Esophagus muscularis mucosa (tissue), 4 donors: ENCODE data around the gene NBAS.

Experiments
- EP300 ChIP-seq: sonication (generic); formaldehyde crosslinking; IDR thresholded peaks from one replicate; pipeline ENCODE4 v1.6.1; 2017; ENCODE audit warnings: antibody characterized with exemption
- POLR2A ChIP-seq: fragments of 450-650 bp; IDR thresholded peaks from one replicate; pipeline ENCODE4 v1.6.1; 2017; ENCODE audit warnings: antibody characterized with exemption, moderate library complexity, mild to moderate bottlenecking, low read depth
- TF ChIP-seq, protein P1 (sequence below), 3 experiments: fragments of 200-600 bp in 2 of 3; fragments of 450-650 bp in 1 of 3; sonication (generic) in 2 of 3; IDR thresholded peaks; one replicate each; pipeline ENCODE4 v1.5.1; 2017 to 2019; ENCODE audit warnings: antibody characterized with exemption in 3 of 3, mild to moderate bottlenecking in 2 of 3, moderate library complexity in 1 of 3

DNA sequence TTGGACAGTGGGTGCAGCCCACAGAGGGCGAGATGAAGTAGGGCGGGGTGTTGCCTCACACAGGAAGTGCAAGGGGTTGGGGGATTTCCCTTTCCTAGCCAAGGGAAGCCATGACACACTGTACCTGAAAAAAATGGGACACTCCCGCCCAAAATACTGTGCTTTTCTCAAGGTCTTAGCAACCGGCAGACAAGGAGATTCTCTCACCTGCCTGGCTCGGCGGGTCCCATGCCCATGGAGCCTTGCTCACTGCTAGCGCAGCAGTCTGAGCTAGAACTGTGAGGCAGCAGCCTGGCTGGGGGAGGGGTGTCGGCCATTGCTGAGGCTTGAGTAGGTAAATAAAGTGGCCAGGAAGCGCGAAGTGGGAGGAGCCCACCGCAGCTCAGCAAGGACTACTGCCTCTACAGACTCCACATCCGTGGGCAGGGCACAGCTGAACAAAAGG is 244.7 kb downstream of the NBAS start:
- TF ChIP-seq, protein P1, sequence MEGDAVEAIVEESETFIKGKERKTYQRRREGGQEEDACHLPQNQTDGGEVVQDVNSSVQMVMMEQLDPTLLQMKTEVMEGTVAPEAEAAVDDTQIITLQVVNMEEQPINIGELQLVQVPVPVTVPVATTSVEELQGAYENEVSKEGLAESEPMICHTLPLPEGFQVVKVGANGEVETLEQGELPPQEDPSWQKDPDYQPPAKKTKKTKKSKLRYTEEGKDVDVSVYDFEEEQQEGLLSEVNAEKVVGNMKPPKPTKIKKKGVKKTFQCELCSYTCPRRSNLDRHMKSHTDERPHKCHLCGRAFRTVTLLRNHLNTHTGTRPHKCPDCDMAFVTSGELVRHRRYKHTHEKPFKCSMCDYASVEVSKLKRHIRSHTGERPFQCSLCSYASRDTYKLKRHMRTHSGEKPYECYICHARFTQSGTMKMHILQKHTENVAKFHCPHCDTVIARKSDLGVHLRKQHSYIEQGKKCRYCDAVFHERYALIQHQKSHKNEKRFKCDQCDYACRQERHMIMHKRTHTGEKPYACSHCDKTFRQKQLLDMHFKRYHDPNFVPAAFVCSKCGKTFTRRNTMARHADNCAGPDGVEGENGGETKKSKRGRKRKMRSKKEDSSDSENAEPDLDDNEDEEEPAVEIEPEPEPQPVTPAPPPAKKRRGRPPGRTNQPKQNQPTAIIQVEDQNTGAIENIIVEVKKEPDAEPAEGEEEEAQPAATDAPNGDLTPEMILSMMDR (IDR thresholded peaks at IDR 0.05), result no peak
- TF ChIP-seq POLR2A (no peak), EP300 (no peak)
